ENCODE data around the gene ZBTB1.

- TF ChIP-seq, protein P1, sequence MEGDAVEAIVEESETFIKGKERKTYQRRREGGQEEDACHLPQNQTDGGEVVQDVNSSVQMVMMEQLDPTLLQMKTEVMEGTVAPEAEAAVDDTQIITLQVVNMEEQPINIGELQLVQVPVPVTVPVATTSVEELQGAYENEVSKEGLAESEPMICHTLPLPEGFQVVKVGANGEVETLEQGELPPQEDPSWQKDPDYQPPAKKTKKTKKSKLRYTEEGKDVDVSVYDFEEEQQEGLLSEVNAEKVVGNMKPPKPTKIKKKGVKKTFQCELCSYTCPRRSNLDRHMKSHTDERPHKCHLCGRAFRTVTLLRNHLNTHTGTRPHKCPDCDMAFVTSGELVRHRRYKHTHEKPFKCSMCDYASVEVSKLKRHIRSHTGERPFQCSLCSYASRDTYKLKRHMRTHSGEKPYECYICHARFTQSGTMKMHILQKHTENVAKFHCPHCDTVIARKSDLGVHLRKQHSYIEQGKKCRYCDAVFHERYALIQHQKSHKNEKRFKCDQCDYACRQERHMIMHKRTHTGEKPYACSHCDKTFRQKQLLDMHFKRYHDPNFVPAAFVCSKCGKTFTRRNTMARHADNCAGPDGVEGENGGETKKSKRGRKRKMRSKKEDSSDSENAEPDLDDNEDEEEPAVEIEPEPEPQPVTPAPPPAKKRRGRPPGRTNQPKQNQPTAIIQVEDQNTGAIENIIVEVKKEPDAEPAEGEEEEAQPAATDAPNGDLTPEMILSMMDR (IDR thresholded peaks at IDR 0.05) = no peak
- no peak for TF ChIP-seq EP300 (IDR thresholded peaks at IDR 0.05)
- no peak for TF ChIP-seq POLR2A (IDR thresholded peaks at IDR 0.05)
- no peak for TF ChIP-seq POLR2AphosphoS5 (IDR thresholded peaks at IDR 0.05)
Measured at GRCh38 chr14:64463195-64463594, 41.4 kb upstream of the ZBTB1 start.

Data from gastroesophageal sphincter (tissue), 3 donors.